CD14-positive monocyte (primary cell): ENCODE measurements around the gene ARSI. TPM values are rescaled to one million over a fixed set of nuclear protein-coding genes. Genes with fewer than 3 reads are reported as not detected.

ENCODE experiments used
- DNase-seq, 3 donors: peaks; one replicate each; pipeline ENCODE4 v3.0.0-alpha.2; 2011 to 2022
- H2AFZ ChIP-seq: 2 replicates; pipeline ENCODE4 v1.6.0; 2012; ENCODE audit warnings: mild to moderate bottlenecking, low read depth, low read length, inconsistent platforms; ENCODE audit not compliant: insufficient read depth, poor library complexity, severe bottlenecking
- H3K27ac ChIP-seq, 2 donors: 1 replicate in 1 of 2; 2 replicates in 1 of 2; pipeline ENCODE4 v1.5.1; 2012 to 2013; ENCODE audit warnings: low read length in 2 of 2, control low read depth in 1 of 2, inconsistent platforms in 1 of 2, low read depth in 1 of 2, mild to moderate bottlenecking in 1 of 2
- H3K27me3 ChIP-seq, 2 donors: one replicate each; pipeline versions ENCODE4 v1.6.0 to v1.6.1; 2011 to 2013; ENCODE audit warnings: low read length in 2 of 2; ENCODE audit not compliant: control insufficient read depth in 2 of 2, insufficient read depth in 2 of 2
- H3K36me3 ChIP-seq, 2 donors: replicated peaks in 1 of 2; 1 replicate in 1 of 2; 2 replicates in 1 of 2; pipeline versions ENCODE4 v1.5.1 to v1.6.1; 2012 to 2013; ENCODE audit warnings: low read length in 2 of 2, control low read depth in 1 of 2, inconsistent platforms in 1 of 2, mild to moderate bottlenecking in 1 of 2; ENCODE audit not compliant: insufficient read depth in 2 of 2, control insufficient read depth in 1 of 2
- H3K4me1 ChIP-seq, 2 donors: 1 replicate in 1 of 2; 2 replicates in 1 of 2; pipeline versions ENCODE4 v1.5.1 to v1.6.1; 2012 to 2013; ENCODE audit warnings: low read length in 2 of 2, control low read depth in 1 of 2, inconsistent platforms in 1 of 2, mild to moderate bottlenecking in 1 of 2, moderate library complexity in 1 of 2; ENCODE audit not compliant: insufficient read depth in 2 of 2, control insufficient read depth in 1 of 2
- H3K4me2 ChIP-seq: replicated peaks from 2 replicates; pipeline ENCODE3; 2012; ENCODE audit warnings: low read length, moderate library complexity, mild to moderate bottlenecking; ENCODE audit not compliant: poor library complexity, severe bottlenecking; ENCODE audit errors: extremely low read depth
- H3K4me3 ChIP-seq, 3 experiments: fragments of 200-600 bp in 1 of 3; sonication (generic) in 1 of 3; replicated peaks in 1 of 3; 1 replicate in 2 of 3; 2 replicates in 1 of 3; pipeline ENCODE4 v1.5.1; 2011 to 2013; ENCODE audit warnings: low read length in 3 of 3, mild to moderate bottlenecking in 3 of 3, control low read depth in 2 of 3, low read depth in 2 of 3, inconsistent platforms in 1 of 3, moderate library complexity in 1 of 3
- H3K79me2 ChIP-seq: 2 replicates; pipeline ENCODE4 v1.6.0; 2012; ENCODE audit warnings: mild to moderate bottlenecking, control low read depth, inconsistent platforms, low read length, moderate library complexity; ENCODE audit not compliant: insufficient read depth
- H3K9ac ChIP-seq: 2 replicates; pipeline ENCODE4 v1.6.0; 2017; ENCODE audit warnings: low read length, mild to moderate bottlenecking; ENCODE audit not compliant: insufficient read depth, poor library complexity, severe bottlenecking
- H3K9me3 ChIP-seq, 2 donors: replicated peaks in 1 of 2; 1 replicate in 1 of 2; 2 replicates in 1 of 2; pipeline versions ENCODE4 v1.5.1 to v1.6.1; 2012 to 2013; ENCODE audit warnings: low read length in 2 of 2, control low read depth in 1 of 2; ENCODE audit not compliant: control insufficient read depth in 1 of 2, insufficient read depth in 1 of 2
- H4K20me1 ChIP-seq: 2 replicates; pipeline ENCODE4 v1.6.0; 2012; ENCODE audit warnings: mild to moderate bottlenecking, low read length, control low read depth, moderate library complexity; ENCODE audit not compliant: insufficient read depth
- H3K27ac Mint-ChIP-seq, 7 donors: one replicate each; pipeline ENCODE4 v1.8.0; 2020; ENCODE audit warnings: mild to moderate bottlenecking in 7 of 7, mixed read lengths in 7 of 7, moderate library complexity in 6 of 7, inconsistent platforms in 2 of 7
- H3K27me3 Mint-ChIP-seq, 3 donors: one replicate each; pipeline ENCODE4 v1.8.0; 2021 to 2022; ENCODE audit warnings: low read depth in 3 of 3, mild to moderate bottlenecking in 3 of 3, mixed read lengths in 3 of 3, moderate library complexity in 3 of 3, inconsistent platforms in 1 of 3
- H3K36me3 Mint-ChIP-seq, 2 donors: one replicate each; pipeline ENCODE4 v1.8.0; 2020; ENCODE audit warnings: mixed read lengths in 2 of 2, inconsistent platforms in 1 of 2, mild to moderate bottlenecking in 1 of 2
- H3K4me1 Mint-ChIP-seq: one replicate; pipeline ENCODE4 v1.8.0; 2020; ENCODE audit warnings: mild to moderate bottlenecking, mixed read lengths
- H3K4me3 Mint-ChIP-seq, 2 donors: one replicate each; pipeline ENCODE4 v1.8.0; 2020; ENCODE audit warnings: mild to moderate bottlenecking in 2 of 2, mixed read lengths in 2 of 2, moderate library complexity in 1 of 2
- H3K9me3 Mint-ChIP-seq, 7 donors: one replicate each; pipeline ENCODE4 v1.8.0; 2020 to 2022; ENCODE audit warnings: mixed read lengths in 7 of 7, mild to moderate bottlenecking in 6 of 7, moderate library complexity in 6 of 7, inconsistent platforms in 2 of 7
- WGBS: methylation state at CpG from one replicate; pipeline ENCODE4 v1.1.5; 2013; ENCODE audit warnings: missing lambda C conversion rate; ENCODE audit not compliant: insufficient coverage; 5-methylcytosine and 5-hydroxymethylcytosine counted together
- intact Hi-C, 2 donors: fragments of 100-400 bp; cut with micrococcal nuclease; formaldehyde crosslinking; loops; one replicate each; pipeline versions ENCODE4 v1.15.0 to v1.15.1; 2023
- polyA plus RNA-seq, 3 donors: library from polyadenylated mRNA; depleted of rRNA in 1 of 3; unstranded in 2 of 3; stranded (reverse) in 1 of 3; fragments of 300-500 nt in 2 of 3; fragments of >200 nt in 1 of 3; fragmentation: Illumina TruSeq in 2 of 3; gene quantifications; 1 replicate in 2 of 3; 2 replicates in 1 of 3; pipeline ENCODE4 v1.2.3, GENCODE V29; 2012 to 2021
- TF ChIP-seq, protein P1 (sequence below): fragments of 200-600 bp; IDR thresholded peaks from one replicate; pipeline ENCODE4 v1.8.0; 2022; ENCODE audit warnings: antibody characterized with exemption, mild to moderate bottlenecking

Gene ARSI
- polyA plus RNA-seq, 3 donors = not detected

- H3K9me3 Mint-ChIP-seq = peaks cover 0 to 9% (median 2%) of the 10 kb centered on the region in 7 donors
- H3K4me1 Mint-ChIP-seq = peaks cover 2% of the 10 kb centered on the region
- peaks cover 28 to 39% of the 10 kb centered on the region in 2 donors for H3K27me3 ChIP-seq
- peaks cover 27 to 42% (median 31%) of the 10 kb centered on the region in 3 donors for H3K27me3 Mint-ChIP-seq
- H3K27ac Mint-ChIP-seq = no peak overlapping the region
- no peak overlapping the region for H3K4me3 Mint-ChIP-seq
- DNase-seq = no peak
- no peaks in the 10 kb centered on the region for H4K20me1 ChIP-seq
- no peaks in the 10 kb centered on the region for H3K79me2 ChIP-seq
- H3K4me1 ChIP-seq = no peaks in the 10 kb centered on the region
- TF ChIP-seq, protein P1, sequence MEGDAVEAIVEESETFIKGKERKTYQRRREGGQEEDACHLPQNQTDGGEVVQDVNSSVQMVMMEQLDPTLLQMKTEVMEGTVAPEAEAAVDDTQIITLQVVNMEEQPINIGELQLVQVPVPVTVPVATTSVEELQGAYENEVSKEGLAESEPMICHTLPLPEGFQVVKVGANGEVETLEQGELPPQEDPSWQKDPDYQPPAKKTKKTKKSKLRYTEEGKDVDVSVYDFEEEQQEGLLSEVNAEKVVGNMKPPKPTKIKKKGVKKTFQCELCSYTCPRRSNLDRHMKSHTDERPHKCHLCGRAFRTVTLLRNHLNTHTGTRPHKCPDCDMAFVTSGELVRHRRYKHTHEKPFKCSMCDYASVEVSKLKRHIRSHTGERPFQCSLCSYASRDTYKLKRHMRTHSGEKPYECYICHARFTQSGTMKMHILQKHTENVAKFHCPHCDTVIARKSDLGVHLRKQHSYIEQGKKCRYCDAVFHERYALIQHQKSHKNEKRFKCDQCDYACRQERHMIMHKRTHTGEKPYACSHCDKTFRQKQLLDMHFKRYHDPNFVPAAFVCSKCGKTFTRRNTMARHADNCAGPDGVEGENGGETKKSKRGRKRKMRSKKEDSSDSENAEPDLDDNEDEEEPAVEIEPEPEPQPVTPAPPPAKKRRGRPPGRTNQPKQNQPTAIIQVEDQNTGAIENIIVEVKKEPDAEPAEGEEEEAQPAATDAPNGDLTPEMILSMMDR = no peak
- H3K9me3 ChIP-seq = peaks cover 0 to 6% of the 10 kb centered on the region in 2 donors
- intact Hi-C loops = no loop called here
- H3K36me3 ChIP-seq = no peaks in the 10 kb centered on the region
- H3K9ac ChIP-seq = no peak overlapping the region
- H3K36me3 Mint-ChIP-seq = no peaks in the 10 kb centered on the region
- H3K4me2 ChIP-seq = no peak overlapping the region
- H3K4me3 ChIP-seq = no peak overlapping the region
- 87% methylated on average over 3 of the region's 10 CpGs for WGBS
- H2AFZ ChIP-seq = no peak overlapping the region
- H3K27ac ChIP-seq = no peak overlapping the region
Observed at GRCh38 chr5:150298701-150299451, 3.8 kb downstream of the ARSI start.

DNA sequence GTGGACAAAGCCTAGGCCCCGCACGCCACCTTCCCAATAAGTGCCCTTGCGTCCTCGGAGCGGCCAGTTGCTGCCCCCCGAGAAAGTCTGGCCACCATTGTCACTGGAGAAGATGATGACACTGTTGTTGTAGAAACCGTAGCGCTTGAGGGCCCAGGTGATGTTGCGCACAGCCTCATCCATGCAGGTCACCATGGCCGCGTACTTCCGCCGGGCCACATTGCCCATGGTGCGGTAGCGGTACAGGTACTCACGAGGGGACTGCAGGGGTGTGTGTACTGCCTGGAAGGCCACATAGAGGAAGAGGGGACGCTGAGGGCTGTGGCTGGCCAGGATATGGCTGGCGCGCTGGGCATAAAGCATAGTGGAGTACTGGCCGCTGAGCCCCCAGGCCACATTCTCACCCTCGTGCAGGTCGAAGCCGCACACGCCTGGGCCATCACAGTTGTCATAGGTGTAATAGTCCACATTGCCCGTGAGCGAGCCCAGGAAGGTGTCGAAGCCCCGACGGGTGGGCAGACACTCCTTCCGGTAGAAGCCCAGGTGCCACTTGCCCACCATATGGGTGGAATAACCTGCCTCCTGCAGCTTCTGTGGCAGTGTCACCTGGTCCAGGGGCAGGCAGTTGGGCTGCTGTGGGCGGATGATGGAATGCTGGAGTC lies 4.6 kb downstream of the ARSI start:
- no peak overlapping the region for H3K4me2 ChIP-seq
- Mint-ChIP-seq H3K4me1 (peaks cover 2% of the 10 kb centered on the region), H3K36me3 (no peaks in the 10 kb centered on the region), H3K27ac (no peak overlapping the region), H3K27me3 (peaks cover 22 to 34% (median 24%) of the 10 kb centered on the region in 3 donors), H3K9me3 (peaks cover 0 to 8% (median 2%) of the 10 kb centered on the region in 7 donors), H3K4me3 (no peak overlapping the region)
- TF ChIP-seq, protein P1 = no peak
- no peaks in the 10 kb centered on the region for H3K36me3 ChIP-seq
- H2AFZ ChIP-seq = no peak overlapping the region
- DNase-seq = no peak
- H3K9me3 ChIP-seq = peaks cover 0 to 1% of the 10 kb centered on the region in 2 donors
- H3K27me3 ChIP-seq = peaks cover 20 to 31% of the 10 kb centered on the region in 2 donors
- no peaks in the 10 kb centered on the region for H3K4me1 ChIP-seq
- H3K4me3 ChIP-seq = no peak overlapping the region
- WGBS = 96% methylated on average over 30 of the region's 31 CpGs
- no peak overlapping the region for H3K27ac ChIP-seq
- intact Hi-C loops = no loop called here
- H4K20me1 ChIP-seq = no peaks in the 10 kb centered on the region
- no peak overlapping the region for H3K9ac ChIP-seq
- H3K79me2 ChIP-seq = no peaks in the 10 kb centered on the region
